A549 (cell line): ENCODE data around the gene IFI27L1. TPM values are rescaled to one million over a fixed set of nuclear protein-coding genes. Genes with fewer than 3 reads are reported as not detected.
A peak's percentile ranks its signal among the peaks of the same experiment; 100 is the strongest.

Experiments used
- ATAC-seq, 2 experiments: fragments of 200-7000 bp in 1 of 2; fragments of >200 bp in 1 of 2; cut with Nextera tagmentation in 1 of 2; cut with Tn5 transposase in 1 of 2; 3 replicates each; pipeline versions ENCODE4 v1.8.0 to v1.9.1; 2018 to 2020; ENCODE audit warnings: mild to moderate bottlenecking in 1 of 2, moderate library complexity in 1 of 2
- CTCF ChIA-PET: fragments of 300-600 bp; sonication (Branson Sonifier 250); formaldehyde crosslinking; extraction: SDS; loops from one replicate; lab custom pipeline; 2021; ENCODE audit warnings: antibody characterized with exemption, inconsistent platforms; lab: Yijun Ruan, JAX
- POLR2A ChIA-PET: fragments of 350-600 bp; formaldehyde crosslinking; extraction: SDS; loops from one replicate; lab custom pipeline; 2021; ENCODE audit warnings: antibody characterized with exemption, inconsistent platforms; lab: Yijun Ruan, JAX
- DNase-seq, 2 experiments: peaks; one replicate each; pipeline versions ENCODE4 v3.0.0 to v3.0.0-alpha.2; 2011 to 2016; ENCODE audit warnings: low read depth in 1 of 2, low spot score in 1 of 2
- FAIRE-seq: peaks from 2 replicates; lab custom pipeline; 2011; peaks lifted over from hg19 to GRCh38; lab: Jason Lieb, UNC
- H3K27ac ChIP-seq, 2 experiments: fragments of >200 bp; sonication (Bioruptor Twin); formaldehyde crosslinking; 3 replicates each; pipeline ENCODE4 v1.5.1; 2016 to 2017
- H3K4me1 ChIP-seq: fragments of >200 bp; sonication (Bioruptor Twin); formaldehyde crosslinking; 3 replicates; pipeline ENCODE4 v1.6.1; 2016
- H3K4me2 ChIP-seq: fragments of >200 bp; sonication (Bioruptor Twin); formaldehyde crosslinking; 3 replicates; pipeline ENCODE4 v1.6.1; 2016
- H3K4me3 ChIP-seq: fragments of >200 bp; sonication (Bioruptor Twin); formaldehyde crosslinking; 3 replicates; pipeline ENCODE4 v1.5.1; 2016
- H3K9me3 ChIP-seq: fragments of >200 bp; sonication (Bioruptor Twin); formaldehyde crosslinking; 3 replicates; pipeline ENCODE4 v1.6.1; 2016
- BCL3 ChIP-seq: fragments of >200 bp; sonication (Bioruptor Twin); formaldehyde crosslinking; IDR thresholded peaks from 3 replicates; pipeline ENCODE4 v1.6.1; 2016
- CBX2 ChIP-seq: fragments of 200-600 bp; sonication (generic); IDR thresholded peaks from 2 replicates; pipeline ENCODE4 v1.6.1; 2016; ENCODE audit warnings: low read depth, mild to moderate bottlenecking, borderline replicate concordance
- CBX8 ChIP-seq: fragments of 200-600 bp; sonication (generic); IDR thresholded peaks from 2 replicates; pipeline ENCODE4 v1.6.1; 2016
- CEBPB ChIP-seq, 2 experiments: fragments of >200 bp in 1 of 2; sonication (Bioruptor Twin) in 1 of 2; formaldehyde crosslinking in 1 of 2; IDR thresholded peaks; 2 replicates each; pipeline ENCODE4 v1.6.1; 2012 to 2016
- CHD2 ChIP-seq: fragments of 150-350 bp; IDR thresholded peaks from 2 replicates; pipeline ENCODE4 v1.6.1; 2014; ENCODE audit warnings: low read length; ENCODE audit not compliant: partially characterized antibody
- EHF ChIP-seq: fragments of 250-450 bp; sonication (Bioruptor Pico); IDR thresholded peaks from 2 replicates; pipeline ENCODE4 v1.5.0; 2020; ENCODE audit warnings: mild to moderate bottlenecking
- EHMT2 ChIP-seq: fragments of 200-600 bp; sonication (generic); IDR thresholded peaks from 2 replicates; pipeline ENCODE4 v1.6.1; 2016; ENCODE audit warnings: antibody characterized with exemption, low read depth, mild to moderate bottlenecking, moderate library complexity
- FOSL2 ChIP-seq, 2 experiments: fragments of 450-650 bp in 1 of 2; fragments of >200 bp in 1 of 2; sonication (Bioruptor Twin) in 1 of 2; formaldehyde crosslinking; IDR thresholded peaks; 2 replicates each; pipeline versions ENCODE4 v1.5.0 to v1.6.1; 2016 to 2020; ENCODE audit warnings: mild to moderate bottlenecking in 1 of 2, moderate library complexity in 1 of 2
- GATA3 ChIP-seq: IDR thresholded peaks from 2 replicates; pipeline ENCODE4 v1.6.1; 2012; ENCODE audit warnings: borderline replicate concordance
- KDM1A ChIP-seq: fragments of 200-600 bp; sonication (generic); IDR thresholded peaks from 2 replicates; pipeline ENCODE4 v1.6.1; 2016; ENCODE audit warnings: low read depth, mild to moderate bottlenecking
- MYC ChIP-seq: IDR thresholded peaks from 2 replicates; pipeline ENCODE4 v1.6.1; 2012; ENCODE audit warnings: mild to moderate bottlenecking, inconsistent platforms, low read length, improper control_type of control experiment, borderline replicate concordance
- NPAS2 ChIP-seq: fragments of 250-450 bp; sonication (Bioruptor Pico); IDR thresholded peaks from 2 replicates; pipeline ENCODE4 v1.8.0; 2022; ENCODE audit warnings: mild to moderate bottlenecking, moderate library complexity, borderline replicate concordance
- RAD21 ChIP-seq, 2 experiments: fragments of >200 bp in 1 of 2; sonication (Bioruptor Twin) in 1 of 2; formaldehyde crosslinking in 1 of 2; IDR thresholded peaks in 1 of 2; conservative IDR thresholded peaks in 1 of 2; 2 replicates in 1 of 2; 3 replicates in 1 of 2; pipeline ENCODE4 v1.6.1; 2012 to 2018; ENCODE audit warnings: inconsistent platforms in 1 of 2
- RFX5 ChIP-seq: fragments of 450-650 bp; IDR thresholded peaks from 2 replicates; pipeline ENCODE4 v1.7.1; 2014; ENCODE audit warnings: antibody characterized with exemption, mild to moderate bottlenecking, moderate library complexity
- RNF2 ChIP-seq: fragments of 200-600 bp; sonication (generic); IDR thresholded peaks from 2 replicates; pipeline ENCODE4 v1.6.1; 2016; ENCODE audit warnings: low read depth, mild to moderate bottlenecking, antibody characterized with exemption, moderate library complexity, borderline replicate concordance
- ZC3H11A ChIP-seq: fragments of 450-650 bp; IDR thresholded peaks from 2 replicates; pipeline ENCODE4 v1.6.1; 2014; ENCODE audit warnings: antibody characterized with exemption, mild to moderate bottlenecking
- ZFP36 ChIP-seq: fragments of 450-650 bp; IDR thresholded peaks from 2 replicates; pipeline ENCODE4 v1.6.1; 2014; ENCODE audit warnings: borderline replicate concordance; ENCODE audit not compliant: partially characterized antibody
- WGBS: methylation state at CpG from one replicate; pipeline ENCODE4 v1.1.6; 2017; ENCODE audit errors: missing lambda C conversion rate; 5-methylcytosine and 5-hydroxymethylcytosine counted together
- polyA plus RNA-seq, 4 experiments: library from polyadenylated mRNA; depleted of rRNA in 3 of 4; stranded (reverse); fragments of >200 nt; fragmentation: RNase III in 1 of 4; extraction: RNeasy Plus Mini Kit Qiagen cat#74134 plus additional on column Dnase treatment in 1 of 4; gene quantifications; 2 replicates in 3 of 4; 3 replicates in 1 of 4; pipeline ENCODE4 v1.2.3, GENCODE V29; 2011 to 2017
- TF ChIP-seq, protein P1 (sequence below): fragments of 150-350 bp; IDR thresholded peaks from 2 replicates; pipeline ENCODE4 v1.6.1; 2014; ENCODE audit warnings: low read depth, mild to moderate bottlenecking, low read length

IFI27L1 gene
- polyA plus RNA-seq, 2 of the 4 experiments (the other 2 are of a cell fraction), result 15.9 to 28.0 TPM

DNA sequence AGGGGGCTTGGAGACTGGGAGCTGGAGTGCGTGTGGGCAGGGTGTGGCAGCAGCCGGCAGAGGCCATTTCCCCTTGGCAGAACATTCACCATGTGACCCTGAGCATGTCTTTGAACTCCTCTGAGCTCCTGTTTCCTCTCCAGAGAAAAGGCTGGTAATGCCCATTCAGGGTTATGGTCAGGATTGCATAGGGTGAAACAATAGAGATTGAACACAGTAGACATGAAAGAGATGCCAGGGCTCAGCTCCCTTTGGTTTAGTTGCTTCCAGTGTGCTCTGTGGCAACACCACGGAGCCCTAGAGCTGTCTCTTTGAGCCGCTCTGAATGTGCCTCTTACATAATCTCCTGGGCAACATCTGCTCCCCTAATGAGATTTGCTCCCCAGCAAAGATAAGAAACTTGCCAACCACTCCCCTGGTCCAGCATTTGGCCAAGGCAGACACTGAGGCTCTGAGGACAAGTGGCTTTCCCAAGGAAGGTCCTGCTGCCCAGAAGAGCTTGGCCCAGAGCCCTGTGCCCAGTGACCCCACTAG lies 34.0 kb downstream of the IFI27L1 start:
- WGBS, result 26% methylated on average over 4 of the region's 4 CpGs

DNA sequence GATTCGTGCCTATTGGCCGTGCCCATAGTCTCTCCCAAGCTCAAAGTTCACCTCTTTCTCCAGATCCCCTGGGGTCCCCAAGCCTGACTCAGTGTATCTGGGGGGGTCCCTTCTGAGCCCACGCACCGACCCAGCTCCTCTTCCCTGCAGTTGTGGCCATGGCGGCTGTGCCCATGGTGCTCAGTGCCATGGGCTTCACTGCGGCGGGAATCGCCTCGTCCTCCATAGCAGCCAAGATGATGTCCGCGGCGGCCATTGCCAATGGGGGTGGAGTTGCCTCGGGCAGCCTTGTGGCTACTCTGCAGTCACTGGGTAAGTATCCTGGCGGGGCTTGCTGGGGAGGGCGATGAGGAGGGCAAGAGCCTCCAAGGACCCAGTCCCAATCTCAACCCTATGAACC lies 34.5 kb downstream of the IFI27L1 start:
- POLR2A ChIA-PET, result no interaction called here
- peaks cover 13% of the 10 kb centered on the region; the same call in 1 of the 3 replicates for H3K9me3 ChIP-seq
- no peaks in the 10 kb centered on the region for H3K4me1 ChIP-seq
- TF ChIP-seq ZFP36 (no peak), EHF (CRISPR knock-in tag) (no peak), RNF2 (no peak), FOSL2 (IDR thresholded peaks at IDR 0.05) (no peak), FOSL2 (CRISPR knock-in tag; IDR thresholded peaks at IDR 0.05) (no peak), GATA3 (no peak), KDM1A (no peak), MYC (no peak), RFX5 (no peak), EHMT2 (no peak), RAD21 (conservative IDR thresholded peaks at IDR 0.05 in 1 of 2, IDR thresholded peaks at IDR 0.05 in 1 of 2) (no peak), NPAS2 (CRISPR knock-in tag) (no peak), CBX8 (no peak)
- TF ChIP-seq, protein P1, sequence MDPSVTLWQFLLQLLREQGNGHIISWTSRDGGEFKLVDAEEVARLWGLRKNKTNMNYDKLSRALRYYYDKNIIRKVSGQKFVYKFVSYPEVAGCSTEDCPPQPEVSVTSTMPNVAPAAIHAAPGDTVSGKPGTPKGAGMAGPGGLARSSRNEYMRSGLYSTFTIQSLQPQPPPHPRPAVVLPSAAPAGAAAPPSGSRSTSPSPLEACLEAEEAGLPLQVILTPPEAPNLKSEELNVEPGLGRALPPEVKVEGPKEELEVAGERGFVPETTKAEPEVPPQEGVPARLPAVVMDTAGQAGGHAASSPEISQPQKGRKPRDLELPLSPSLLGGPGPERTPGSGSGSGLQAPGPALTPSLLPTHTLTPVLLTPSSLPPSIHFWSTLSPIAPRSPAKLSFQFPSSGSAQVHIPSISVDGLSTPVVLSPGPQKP, result no peak
- no peak overlapping the region for H3K4me2 ChIP-seq
- 62% methylated on average over 15 of the region's 15 CpGs for WGBS
- no peak for FAIRE-seq
- no peak for DNase-seq
- H3K4me3 ChIP-seq, result no peak overlapping the region
- ATAC-seq, result no peak
- CTCF ChIA-PET, result interaction anchor here (1.0 to 3.0 kb wide), 4 partner anchors 16 to 80 kb away, joined by 4 to 17 read pairs (median 6); no protein-coding TSS in a partner anchor
- no peak overlapping the region for H3K27ac ChIP-seq

More for the DNA sequence above, 34.0 kb downstream of the IFI27L1 start:
- ATAC-seq (peak in 1 of 2 experiments; percentile 13; a peak in 2 of 6 replicates), FAIRE-seq (no peak), DNase-seq (no peak)
- Histone ChIP-seq H3K4me1 (no peaks in the 10 kb centered on the region), H3K27ac (no peak overlapping the region), H3K4me3 (no peak overlapping the region), H3K9me3 (peaks cover 13% of the 10 kb centered on the region; the same call in 1 of the 3 replicates), H3K4me2 (no peak overlapping the region)
- TF ChIP-seq CEBPB (IDR thresholded peaks at IDR 0.05), result no peak
- CTCF ChIA-PET, result interaction anchor here (1.4 to 3.0 kb wide), 3 partner anchors 17 to 64 kb away, joined by 6 to 17 read pairs (median 7); no protein-coding TSS in a partner anchor
- POLR2A ChIA-PET, result no interaction called here

DNA sequence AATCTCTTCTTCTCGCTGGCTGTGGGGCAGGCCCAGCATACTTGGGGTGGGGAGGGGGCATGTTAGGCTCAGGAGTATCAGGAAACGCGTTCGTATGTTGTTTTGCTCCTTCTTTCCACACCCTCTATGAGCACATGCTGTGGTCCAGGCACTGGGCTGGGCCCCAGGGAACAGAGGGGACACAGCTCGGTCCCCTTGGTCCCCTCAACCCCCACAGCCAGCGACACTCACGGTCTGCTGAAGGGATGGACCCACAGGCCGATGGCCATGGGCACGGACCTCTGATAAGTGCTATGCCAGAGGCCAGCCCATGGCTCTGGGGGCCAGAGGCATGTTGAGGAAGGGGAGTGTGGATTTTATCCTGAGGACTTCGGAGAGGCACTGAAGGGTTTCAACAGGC lies 35.6 kb downstream of the IFI27L1 start:
- 46% methylated on average over 8 of the region's 10 CpGs for WGBS
- ATAC-seq (no peak), FAIRE-seq (no peak)
- H3K4me2 ChIP-seq, result no peak overlapping the region
- no peak for TF ChIP-seq CBX2
- TF ChIP-seq FOSL2 (IDR thresholded peaks at IDR 0.05), result no peak
- no peak for TF ChIP-seq FOSL2 (CRISPR knock-in tag; IDR thresholded peaks at IDR 0.05)
- TF ChIP-seq CBX8, result no peak
- TF ChIP-seq, protein P1, result no peak
- TF ChIP-seq ZC3H11A, result no peak
- TF ChIP-seq BCL3, result no peak
- no peak for TF ChIP-seq RFX5
- no peak for TF ChIP-seq CHD2
- TF ChIP-seq, all 56 proteins: peak for 0
- no peaks in the 10 kb centered on the region for H3K4me1 ChIP-seq
- ChIA-PET CTCF (interaction anchor here (1.0 to 3.0 kb wide), 2 partner anchors 20 to 81 kb away, joined by 4 to 17 read pairs; no protein-coding TSS in a partner anchor), POLR2A (no interaction called here)
- H3K27ac ChIP-seq, result no peak overlapping the region
- DNase-seq, result no peak
- H3K4me3 ChIP-seq, result no peak overlapping the region
- H3K9me3 ChIP-seq, result peaks cover 13% of the 10 kb centered on the region; the same call in 1 of the 3 replicates
